ENCODE measurements around the gene APOA5. TPM values are rescaled to one million over a fixed set of nuclear protein-coding genes. Genes with fewer than 3 reads are reported as not detected.
A peak's percentile ranks its signal among the peaks of the same experiment; 100 is the strongest.

Gene APOA5
- total and polyA plus RNA-seq, 2 of the 13 experiments (the other 11 are each of a cell fraction or from before 2014, with no cell fraction given), result 44.0 to 49.1 TPM

- TF ChIP-seq TOPORS (CRISPR knock-in tag; IDR thresholded peaks at IDR 0.05) (0 out of 2 replicates have a peak, but pooled peaks have one; percentile 4), BCL6 (CRISPR knock-in tag; IDR thresholded peaks at IDR 0.05) (peak; percentile 84), HNF4G (IDR thresholded peaks at IDR 0.05; ENCODE audit: borderline replicate concordance, low read depth, low read length) (peak; percentile 97), HNF4G (CRISPR knock-in tag; IDR thresholded peaks at IDR 0.05; ENCODE audit: borderline replicate concordance, low read depth) (peak; percentile 97), ZBTB46 (CRISPR knock-in tag; IDR thresholded peaks at IDR 0.05; ENCODE audit: borderline replicate concordance) (no peak), RFXAP (CRISPR knock-in tag; IDR thresholded peaks at IDR 0.05; ENCODE audit: borderline replicate concordance) (peak; percentile 79; the same call in 1 of the 2 replicates), SMAD3 (CRISPR knock-in tag; IDR thresholded peaks at IDR 0.05) (no peak), SRSF1 (optimal IDR thresholded peaks at IDR 0.05; ENCODE audit: low read depth, low read length) (peak; percentile 99), ZNF256 (CRISPR knock-in tag; conservative IDR thresholded peaks at IDR 0.05) (no peak), MAFG (CRISPR knock-in tag; IDR thresholded peaks at IDR 0.05) (no peak), NRL (CRISPR knock-in tag; IDR thresholded peaks at IDR 0.05; ENCODE audit: borderline replicate concordance) (no peak), ZNF230 (CRISPR knock-in tag; IDR thresholded peaks at IDR 0.05) (no peak), ZNF280B (CRISPR knock-in tag; IDR thresholded peaks at IDR 0.05; ENCODE audit: borderline replicate concordance) (no peak), REXO4 (CRISPR knock-in tag; IDR thresholded peaks at IDR 0.05; ENCODE audit: borderline replicate concordance) (no peak), GATAD2A (CRISPR knock-in tag; IDR thresholded peaks at IDR 0.05) (peak; percentile 86), IKZF1 (IDR thresholded peaks at IDR 0.05) (no peak), NBN (conservative IDR thresholded peaks at IDR 0.05) (no peak), MYC (CRISPR knock-in tag; IDR thresholded peaks at IDR 0.05; ENCODE audit: borderline replicate concordance) (peak; percentile 80), NFRKB (IDR thresholded peaks at IDR 0.05) (no peak), ZBTB21 (CRISPR knock-in tag; IDR thresholded peaks at IDR 0.05) (no peak; the same call in 1 of the 2 replicates)
- TF ChIP-seq, protein P1, sequence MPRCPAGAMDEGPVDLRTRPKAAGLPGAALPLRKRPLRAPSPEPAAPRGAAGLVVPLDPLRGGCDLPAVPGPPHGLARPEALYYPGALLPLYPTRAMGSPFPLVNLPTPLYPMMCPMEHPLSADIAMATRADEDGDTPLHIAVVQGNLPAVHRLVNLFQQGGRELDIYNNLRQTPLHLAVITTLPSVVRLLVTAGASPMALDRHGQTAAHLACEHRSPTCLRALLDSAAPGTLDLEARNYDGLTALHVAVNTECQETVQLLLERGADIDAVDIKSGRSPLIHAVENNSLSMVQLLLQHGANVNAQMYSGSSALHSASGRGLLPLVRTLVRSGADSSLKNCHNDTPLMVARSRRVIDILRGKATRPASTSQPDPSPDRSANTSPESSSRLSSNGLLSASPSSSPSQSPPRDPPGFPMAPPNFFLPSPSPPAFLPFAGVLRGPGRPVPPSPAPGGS (CRISPR knock-in tag; IDR thresholded peaks at IDR 0.05), result no peak
- TF ChIP-seq, protein P2, sequence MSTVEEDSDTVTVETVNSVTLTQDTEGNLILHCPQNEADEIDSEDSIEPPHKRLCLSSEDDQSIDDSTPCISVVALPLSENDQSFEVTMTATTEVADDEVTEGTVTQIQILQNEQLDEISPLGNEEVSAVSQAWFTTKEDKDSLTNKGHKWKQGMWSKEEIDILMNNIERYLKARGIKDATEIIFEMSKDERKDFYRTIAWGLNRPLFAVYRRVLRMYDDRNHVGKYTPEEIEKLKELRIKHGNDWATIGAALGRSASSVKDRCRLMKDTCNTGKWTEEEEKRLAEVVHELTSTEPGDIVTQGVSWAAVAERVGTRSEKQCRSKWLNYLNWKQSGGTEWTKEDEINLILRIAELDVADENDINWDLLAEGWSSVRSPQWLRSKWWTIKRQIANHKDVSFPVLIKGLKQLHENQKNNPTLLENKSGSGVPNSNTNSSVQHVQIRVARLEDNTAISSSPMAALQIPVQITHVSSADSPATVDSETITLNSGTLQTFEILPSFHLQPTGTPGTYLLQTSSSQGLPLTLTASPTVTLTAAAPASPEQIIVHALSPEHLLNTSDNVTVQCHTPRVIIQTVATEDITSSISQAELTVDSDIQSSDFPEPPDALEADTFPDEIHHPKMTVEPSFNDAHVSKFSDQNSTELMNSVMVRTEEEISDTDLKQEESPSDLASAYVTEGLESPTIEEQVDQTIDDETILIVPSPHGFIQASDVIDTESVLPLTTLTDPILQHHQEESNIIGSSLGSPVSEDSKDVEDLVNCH (CRISPR knock-in tag; IDR thresholded peaks at IDR 0.05), result no peak
These were observed 37.2 kb upstream of the APOA5 start (continued) for GRCh38 chr11:116828632-116829524.

All from HepG2 (cell line).